SKM-1 (cell line): ENCODE results near the gene HOXA10.

ENCODE experiments used
- DNase-seq: peaks from one replicate; lab custom pipeline; 2025; ENCODE audit not compliant: unreplicated experiment; lab: John Stamatoyannopoulos, UW

Gene HOXA10

GRCh38 chr7:27168265-27168947 is 5.7 kb downstream of the HOXA10 start:
- peak; percentile 53 for DNase-seq

- no peak for DNase-seq
Measured at GRCh38 chr7:27167916-27168264, 6.2 kb downstream of the HOXA10 start.

- no peak for DNase-seq
Measured at GRCh38 chr7:27166531-27167505, 7.3 kb downstream of the HOXA10 start.

- DNase-seq, result no peak
Measured at GRCh38 chr7:27165996-27166530, 8.1 kb downstream of the HOXA10 start.

- peak; percentile 71 for DNase-seq
Measured at GRCh38 chr7:27165089-27165995, 8.8 kb downstream of the HOXA10 start, which contains the start of gene HOXA9. TSS of gene HOXA9 (minus strand) at chr7:27165537. CDS start at chr7:27165457, 80 bp downstream.

- no peak for DNase-seq
Measured at GRCh38 chr7:27164367-27165088, 9.6 kb downstream of the HOXA10 start.

- no peak for DNase-seq
Measured at GRCh38 chr7:27164045-27164366, 10.1 kb downstream of the HOXA10 start.

GRCh38 chr7:27163288-27164044 is 10.7 kb downstream of the HOXA10 start:
- DNase-seq, result no peak

- no peak for DNase-seq
Measured at GRCh38 chr7:27162561-27163287, 11.4 kb downstream of the HOXA10 start.

GRCh38 chr7:27161721-27162560 is 12.2 kb downstream of the HOXA10 start:
- no peak for DNase-seq

GRCh38 chr7:27161214-27161720 is 12.9 kb downstream of the HOXA10 start:
- no peak for DNase-seq

GRCh38 chr7:27160546-27161213 is 13.4 kb downstream of the HOXA10 start:
- peak; percentile 68 for DNase-seq

GRCh38 chr7:27160145-27160545 is 14.0 kb downstream of the HOXA10 start:
- no peak for DNase-seq

GRCh38 chr7:27159266-27160144 is 14.6 kb downstream of the HOXA10 start:
- DNase-seq, result no peak

GRCh38 chr7:27158436-27159265 is 15.5 kb downstream of the HOXA10 start:
- no peak for DNase-seq
